GM12878 (cell line): Measurements from ENCODE around the gene DYNC1H1. TPM values are rescaled to one million over a fixed set of nuclear protein-coding genes. Genes with fewer than 3 reads are reported as not detected.

ENCODE experiments used
- ATAC-seq: fragments of 200-7000 bp; cut with Tn5 transposase; 3 replicates; pipeline ENCODE4 v1.9.1; 2020; ENCODE audit warnings: mild to moderate bottlenecking, moderate library complexity
- BruUV-seq: library from RNA; stranded (reverse); fragments of 400-500 nt; replicated peaks from 2 replicates; lab custom pipeline; 2021; lab: Mats Ljungman, UMichigan
- CTCF ChIA-PET: fragments of 300-600 bp; sonication (Branson Sonifier 250); formaldehyde crosslinking; extraction: SDS; loops from one replicate; lab custom pipeline; 2021; ENCODE audit warnings: inconsistent platforms; lab: Yijun Ruan, JAX
- POLR2A ChIA-PET: fragments of 350-600 bp; formaldehyde crosslinking; extraction: SDS; loops from one replicate; lab custom pipeline; 2021; ENCODE audit warnings: inconsistent platforms; lab: Charles Lee
- RAD21 ChIA-PET: fragments of 300-600 bp; sonication (Branson Sonifier 250); formaldehyde crosslinking; loops from one replicate; lab custom pipeline; 2023; ENCODE audit warnings: antibody characterized with exemption; ENCODE audit not compliant: unreplicated experiment; lab: Charles Lee
- SMC1A ChIA-PET: fragments of 300-600 bp; sonication (Branson Sonifier 250); formaldehyde crosslinking; loops from one replicate; lab custom pipeline; 2023; ENCODE audit not compliant: unreplicated experiment, uncharacterized antibody; lab: Charles Lee
- DNase-seq: peaks from one replicate; pipeline ENCODE4 v3.0.0-alpha.2; 2011; ENCODE audit warnings: low read depth, low spot score
- FAIRE-seq: peaks from 3 replicates; lab custom pipeline; 2011; peaks lifted over from hg19 to GRCh38; lab: Jason Lieb, UNC
- H2AFZ ChIP-seq: 2 replicates; pipeline ENCODE4 v1.6.0; 2011; ENCODE audit warnings: low read depth, low read length, control low read depth; ENCODE audit not compliant: control insufficient read depth
- H3K27ac ChIP-seq: 2 replicates; pipeline ENCODE4 v1.5.1; 2011; ENCODE audit warnings: control low read depth; ENCODE audit not compliant: control insufficient read depth, insufficient read depth
- H3K27me3 ChIP-seq, 2 experiments: replicated peaks in 1 of 2; 2 replicates each; pipeline versions ENCODE4 v1.6.0 to v1.6.1; 2011; ENCODE audit warnings: low read length in 1 of 2; ENCODE audit not compliant: control insufficient read depth in 2 of 2, insufficient read depth in 2 of 2
- H3K36me3 ChIP-seq, 2 experiments: 2 replicates each; pipeline ENCODE4 v1.5.1; 2011; ENCODE audit warnings: low read length in 1 of 2; ENCODE audit not compliant: control insufficient read depth in 2 of 2, insufficient read depth in 2 of 2
- H3K4me1 ChIP-seq: 2 replicates; pipeline ENCODE4 v1.6.1; 2011; ENCODE audit warnings: mild to moderate bottlenecking, low read length, moderate library complexity, mixed read lengths; ENCODE audit not compliant: control insufficient read depth, insufficient read depth
- H3K4me2 ChIP-seq: 2 replicates; pipeline ENCODE4 v1.6.0; 2011; ENCODE audit warnings: control low read depth; ENCODE audit not compliant: control insufficient read depth, insufficient read depth
- H3K4me3 ChIP-seq: fragments of 200-600 bp; sonication (generic); 2 replicates; pipeline ENCODE4 v1.5.1; 2016
- H3K79me2 ChIP-seq: 2 replicates; pipeline ENCODE4 v1.6.0; 2011; ENCODE audit warnings: low read length; ENCODE audit not compliant: control insufficient read depth, insufficient read depth
- H3K9ac ChIP-seq: 2 replicates; pipeline ENCODE4 v1.8.0; 2011; ENCODE audit warnings: low read length, control low read depth, mixed read lengths; ENCODE audit not compliant: control insufficient read depth, insufficient read depth
- H3K9me3 ChIP-seq: replicated peaks from 3 replicates; pipeline ENCODE4 v1.5.1; 2011; ENCODE audit warnings: mild to moderate bottlenecking, low read length; ENCODE audit not compliant: control insufficient read depth, insufficient read depth
- H4K20me1 ChIP-seq: 2 replicates; pipeline ENCODE4 v1.6.0; 2011; ENCODE audit not compliant: control insufficient read depth, insufficient read depth
- BCLAF1 ChIP-seq: fragments of 450-650 bp; IDR thresholded peaks from 2 replicates; pipeline ENCODE4 v1.6.1; 2017; ENCODE audit warnings: antibody characterized with exemption, mild to moderate bottlenecking, moderate library complexity
- CTCF ChIP-seq, 3 experiments: IDR thresholded peaks in 2 of 3; conservative IDR thresholded peaks in 1 of 3; 2 replicates each; pipeline ENCODE4 v1.5.1; 2011; ENCODE audit warnings: low read depth in 3 of 3, low read length in 3 of 3, mild to moderate bottlenecking in 3 of 3, control low read depth in 2 of 3, moderate library complexity in 2 of 3, inconsistent platforms in 1 of 3, mixed read lengths in 1 of 3; ENCODE audit not compliant: control insufficient read depth in 2 of 3, insufficient read depth in 1 of 3; ENCODE audit errors: extremely low read depth in 1 of 3
- EZH2 ChIP-seq: IDR thresholded peaks from 2 replicates; pipeline ENCODE4 v1.6.1; 2012; ENCODE audit warnings: low read depth, mild to moderate bottlenecking, control low read depth, inconsistent platforms, low read length, borderline replicate concordance; ENCODE audit not compliant: control insufficient read depth
- NR2C1 ChIP-seq: fragments of 450-650 bp; IDR thresholded peaks from 2 replicates; pipeline ENCODE4 v1.6.1; 2017; ENCODE audit warnings: antibody characterized with exemption, mild to moderate bottlenecking, moderate library complexity
- PBX3 ChIP-seq: IDR thresholded peaks from 2 replicates; pipeline ENCODE4 v1.6.1; 2011; ENCODE audit warnings: mild to moderate bottlenecking, low read depth, low read length, moderate library complexity; ENCODE audit not compliant: insufficient replicate concordance
- POLR2AphosphoS5 ChIP-seq: IDR thresholded peaks from 2 replicates; pipeline ENCODE4 v1.6.1; 2011; ENCODE audit warnings: mild to moderate bottlenecking, low read length, inconsistent platforms
- TCF12 ChIP-seq: IDR thresholded peaks from 2 replicates; pipeline ENCODE4 v1.6.1; 2011; ENCODE audit warnings: low read depth, mild to moderate bottlenecking, low read length
- TCF7 ChIP-seq: IDR thresholded peaks from 2 replicates; pipeline ENCODE4 v1.6.1; 2014; ENCODE audit warnings: antibody characterized with exemption, borderline replicate concordance
- YY1 ChIP-seq: IDR thresholded peaks from 2 replicates; pipeline ENCODE4 v1.6.1; 2011; ENCODE audit warnings: low read depth, mild to moderate bottlenecking, low read length
- ZNF207 ChIP-seq: fragments of 450-650 bp; IDR thresholded peaks from 2 replicates; pipeline ENCODE4 v1.6.1; 2014; ENCODE audit warnings: antibody characterized with exemption, mild to moderate bottlenecking, borderline replicate concordance
- WGBS: methylation state at CpG from one replicate; pipeline ENCODE4 v1.1.6; 2016; ENCODE audit warnings: low lambda C conversion rate; ENCODE audit not compliant: insufficient replicate concordance, insufficient coverage; ENCODE audit errors: missing lambda C conversion rate; 5-methylcytosine and 5-hydroxymethylcytosine counted together
- in situ Hi-C: fragments of 300-500 bp; cut with MboI; formaldehyde crosslinking; loops from 9 replicates; pipeline ENCODE4 v1.14.3; 2018; ENCODE audit warnings: mixed read lengths
- intact Hi-C: fragments of 100-400 bp; cut with micrococcal nuclease; formaldehyde crosslinking; loops from one replicate; pipeline ENCODE4 v1.14.2; 2022; ENCODE audit not compliant: unreplicated experiment
- polyA plus RNA-seq, 11 experiments: library from polyadenylated mRNA; depleted of rRNA in 4 of 11; unstranded in 6 of 11; stranded (reverse) in 5 of 11; fragments of >200 nt; fragmentation: Nextera tagmentation in 4 of 11; fragmentation: Illumina TruSeq in 1 of 11; extraction: Ambion mirVana in 4 of 11; extraction: Trizol in 1 of 11; gene quantifications; 1 replicate in 1 of 11; 2 replicates in 10 of 11; pipeline versions ENCODE4 v1.2.1 to v1.2.3, GENCODE V29; 2011 to 2016; ENCODE audit warnings: inconsistent platforms in 2 of 11, missing spikeins in 2 of 11, low read depth in 1 of 11
- total RNA-seq, 4 experiments: library from RNA; depleted of rRNA in 3 of 4; stranded (reverse); fragments of >200 nt in 3 of 4; fragmentation: Illumina TruSeq in 1 of 4; extraction: Trizol in 1 of 4; gene quantifications; 2 replicates each; pipeline versions ENCODE4 v1.2.1 to v1.2.3, GENCODE V29; 2013 to 2021
- TF ChIP-seq, protein P1 (sequence below): fragments of 450-650 bp; IDR thresholded peaks from 2 replicates; pipeline ENCODE4 v1.6.1; 2017; ENCODE audit warnings: mild to moderate bottlenecking, moderate library complexity

Gene DYNC1H1
- total and polyA plus RNA-seq, 10 of the 15 experiments (the other 5 are each of a cell fraction or from before 2014, with no cell fraction given), result 38.4 to 291 (median 111) TPM

DNA sequence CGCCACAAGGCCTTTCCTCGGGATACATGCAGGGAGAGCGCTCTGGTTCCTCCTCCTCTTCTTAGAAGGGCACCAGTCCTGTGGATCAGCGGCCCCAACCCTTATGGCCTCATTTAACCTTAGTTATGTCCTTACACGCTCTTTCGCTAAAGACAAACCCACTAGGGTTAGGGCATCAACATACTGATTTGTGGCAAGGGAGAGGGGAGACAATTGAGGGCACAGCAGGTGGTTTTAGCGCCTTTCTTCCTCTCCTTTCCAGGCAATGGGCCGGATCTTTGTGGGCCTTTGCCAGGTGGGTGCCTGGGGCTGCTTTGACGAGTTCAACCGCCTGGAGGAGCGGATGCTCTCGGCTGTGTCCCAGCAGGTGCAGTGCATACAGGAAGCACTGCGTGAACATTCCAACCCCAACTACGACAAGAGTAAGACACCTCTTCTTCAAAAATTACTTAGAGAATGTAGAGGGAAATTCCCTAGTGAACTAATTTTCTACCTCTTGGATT, 43.6 kb downstream of the DYNC1H1 start:
- ChIA-PET SMC1A (no interaction called here), CTCF (interaction anchor here (0.6 kb wide), 1 partner anchor 305 kb away, joined by 3 read pairs; no protein-coding TSS in a partner anchor), POLR2A (no interaction called here), RAD21 (no interaction called here)
- H3K36me3 ChIP-seq, result peaks cover 37 to 54% of the 10 kb centered on the region in 2 experiments
- no peaks in the 10 kb centered on the region for H3K27me3 ChIP-seq
- FAIRE-seq (no peak), ATAC-seq (no peak), DNase-seq (no peak)
- H2AFZ ChIP-seq, result no peak overlapping the region
- 96% methylated on average over 14 of the region's 14 CpGs for WGBS
- in situ Hi-C loops (no loop called here), intact Hi-C loops (no loop called here)
- H3K4me2 ChIP-seq, result no peak overlapping the region
- no peaks in the 10 kb centered on the region for H4K20me1 ChIP-seq
- H3K27ac ChIP-seq, result no peak overlapping the region
- no peak overlapping the region for H3K4me3 ChIP-seq
- H3K9ac ChIP-seq, result no peak overlapping the region
- H3K9me3 ChIP-seq, result no peaks in the 10 kb centered on the region
- no TSS peak for BruUV-seq
- H3K79me2 ChIP-seq, result no peaks in the 10 kb centered on the region
- TF ChIP-seq ZNF207, result no peak
- TF ChIP-seq EZH2, result no peak
- TF ChIP-seq TCF12, result no peak
- no peak for TF ChIP-seq YY1
- TF ChIP-seq TCF7, result no peak
- TF ChIP-seq POLR2AphosphoS5, result no peak
- TF ChIP-seq PBX3, result no peak
- TF ChIP-seq CTCF (IDR thresholded peaks at IDR 0.05 in 2 of 3, conservative IDR thresholded peaks at IDR 0.05 in 1 of 3; ENCODE audit: control insufficient read depth in 2 of 3, extremely low read depth in 1 of 3, insufficient read depth in 1 of 3, low read depth in 3 of 3, low read length in 3 of 3), result no peak
- no peak for TF ChIP-seq NR2C1
- TF ChIP-seq, protein P1, sequence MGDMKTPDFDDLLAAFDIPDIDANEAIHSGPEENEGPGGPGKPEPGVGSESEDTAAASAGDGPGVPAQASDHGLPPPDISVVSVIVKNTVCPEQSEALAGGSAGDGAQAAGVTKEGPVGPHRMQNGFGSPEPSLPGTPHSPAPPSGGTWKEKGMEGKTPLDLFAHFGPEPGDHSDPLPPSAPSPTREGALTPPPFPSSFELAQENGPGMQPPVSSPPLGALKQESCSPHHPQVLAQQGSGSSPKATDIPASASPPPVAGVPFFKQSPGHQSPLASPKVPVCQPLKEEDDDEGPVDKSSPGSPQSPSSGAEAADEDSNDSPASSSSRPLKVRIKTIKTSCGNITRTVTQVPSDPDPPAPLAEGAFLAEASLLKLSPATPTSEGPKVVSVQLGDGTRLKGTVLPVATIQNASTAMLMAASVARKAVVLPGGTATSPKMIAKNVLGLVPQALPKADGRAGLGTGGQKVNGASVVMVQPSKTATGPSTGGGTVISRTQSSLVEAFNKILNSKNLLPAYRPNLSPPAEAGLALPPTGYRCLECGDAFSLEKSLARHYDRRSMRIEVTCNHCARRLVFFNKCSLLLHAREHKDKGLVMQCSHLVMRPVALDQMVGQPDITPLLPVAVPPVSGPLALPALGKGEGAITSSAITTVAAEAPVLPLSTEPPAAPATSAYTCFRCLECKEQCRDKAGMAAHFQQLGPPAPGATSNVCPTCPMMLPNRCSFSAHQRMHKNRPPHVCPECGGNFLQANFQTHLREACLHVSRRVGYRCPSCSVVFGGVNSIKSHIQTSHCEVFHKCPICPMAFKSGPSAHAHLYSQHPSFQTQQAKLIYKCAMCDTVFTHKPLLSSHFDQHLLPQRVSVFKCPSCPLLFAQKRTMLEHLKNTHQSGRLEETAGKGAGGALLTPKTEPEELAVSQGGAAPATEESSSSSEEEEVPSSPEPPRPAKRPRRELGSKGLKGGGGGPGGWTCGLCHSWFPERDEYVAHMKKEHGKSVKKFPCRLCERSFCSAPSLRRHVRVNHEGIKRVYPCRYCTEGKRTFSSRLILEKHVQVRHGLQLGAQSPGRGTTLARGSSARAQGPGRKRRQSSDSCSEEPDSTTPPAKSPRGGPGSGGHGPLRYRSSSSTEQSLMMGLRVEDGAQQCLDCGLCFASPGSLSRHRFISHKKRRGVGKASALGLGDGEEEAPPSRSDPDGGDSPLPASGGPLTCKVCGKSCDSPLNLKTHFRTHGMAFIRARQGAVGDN, result no peak
- TF ChIP-seq BCLAF1, result no peak
- no peaks in the 10 kb centered on the region for H3K4me1 ChIP-seq
